Activated naive CD8-positive, alpha-beta T cell treated with anti-CD3 and anti-CD28 coated beads, Interleukin-2, amount 50 U/mL, for 24 hours (primary cell): Measurements from ENCODE around the gene RASGRP2.
"Not testable (repeated sequence)": the region's sequence is repeated elsewhere in the genome, so short reads cannot be mapped to it uniquely, and the experiment has no call there.

Experiments used
- ATAC-seq: fragments of 150-1000 bp; cut with Tn5 transposase; one replicate; pipeline ENCODE4 v1.10.0; 2021
- DNase-seq: peaks from one replicate; pipeline ENCODE4 v3.0.0; 2021
- H3K27ac Mint-ChIP-seq: one replicate; pipeline ENCODE4 v1.8.0; 2021; ENCODE audit warnings: mild to moderate bottlenecking, mixed read lengths
- H3K27me3 Mint-ChIP-seq: one replicate; pipeline ENCODE4 v1.8.0; 2021; ENCODE audit warnings: mixed read lengths
- H3K36me3 Mint-ChIP-seq: one replicate; pipeline ENCODE4 v1.8.0; 2021; ENCODE audit warnings: low read depth, mixed read lengths
- H3K4me1 Mint-ChIP-seq: one replicate; pipeline ENCODE4 v1.8.0; 2021; ENCODE audit warnings: mixed read lengths
- H3K4me3 Mint-ChIP-seq: one replicate; pipeline ENCODE4 v1.8.0; 2021; ENCODE audit warnings: mild to moderate bottlenecking, moderate library complexity, mixed read lengths
- H3K9me3 Mint-ChIP-seq: one replicate; pipeline ENCODE4 v1.8.0; 2021; ENCODE audit warnings: mixed read lengths

RASGRP2 gene

GRCh38 chr11:64716473-64717267 lies 27.3 kb downstream of the RASGRP2 start:
- peaks cover 21% of the 10 kb centered on the region for H3K4me1 Mint-ChIP-seq
- no peak overlapping the region for H3K27ac Mint-ChIP-seq
- ATAC-seq (no peak), DNase-seq (no peak)
- H3K9me3 Mint-ChIP-seq = no peaks in the 10 kb centered on the region
- peaks cover 59% of the 10 kb centered on the region for H3K27me3 Mint-ChIP-seq
- H3K36me3 Mint-ChIP-seq = no peaks in the 10 kb centered on the region
- H3K4me3 Mint-ChIP-seq = no peak overlapping the region

GRCh38 chr11:64715756-64716472 lies 28.0 kb downstream of the RASGRP2 start:
- no peak overlapping the region for H3K27ac Mint-ChIP-seq
- no peak for DNase-seq
- ATAC-seq = no peak
- no peak overlapping the region for H3K4me3 Mint-ChIP-seq
- H3K27me3 Mint-ChIP-seq = peaks cover 59% of the 10 kb centered on the region
- H3K36me3 Mint-ChIP-seq = no peaks in the 10 kb centered on the region
- H3K4me1 Mint-ChIP-seq = peaks cover 26% of the 10 kb centered on the region
- no peaks in the 10 kb centered on the region for H3K9me3 Mint-ChIP-seq

DNA sequence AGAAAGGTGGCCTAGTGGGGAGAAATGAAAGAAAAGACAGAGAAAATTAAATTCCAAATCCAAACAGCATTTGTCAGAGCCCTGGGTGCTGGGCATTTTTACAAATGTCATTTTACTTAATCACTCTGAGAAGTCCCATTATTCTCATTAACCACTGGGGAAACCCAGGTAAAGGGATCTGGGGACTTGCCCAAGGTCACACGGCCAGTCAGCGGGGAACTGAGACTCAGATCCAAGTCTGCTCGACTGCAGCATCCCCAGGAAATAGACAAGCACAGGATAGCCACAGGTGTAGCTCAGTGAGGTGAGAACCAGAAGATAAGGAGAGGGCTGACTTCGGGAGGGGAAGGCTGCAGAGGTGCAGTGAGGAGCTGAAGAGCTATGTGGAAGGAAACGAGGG lies 28.8 kb downstream of the RASGRP2 start:
- Mint-ChIP-seq H3K4me1 (peaks cover 27% of the 10 kb centered on the region), H3K27me3 (peaks cover 62% of the 10 kb centered on the region), H3K9me3 (no peaks in the 10 kb centered on the region), H3K4me3 (no peak overlapping the region), H3K36me3 (no peaks in the 10 kb centered on the region), H3K27ac (no peak overlapping the region)
- DNase-seq (no peak), ATAC-seq (no peak)

DNA sequence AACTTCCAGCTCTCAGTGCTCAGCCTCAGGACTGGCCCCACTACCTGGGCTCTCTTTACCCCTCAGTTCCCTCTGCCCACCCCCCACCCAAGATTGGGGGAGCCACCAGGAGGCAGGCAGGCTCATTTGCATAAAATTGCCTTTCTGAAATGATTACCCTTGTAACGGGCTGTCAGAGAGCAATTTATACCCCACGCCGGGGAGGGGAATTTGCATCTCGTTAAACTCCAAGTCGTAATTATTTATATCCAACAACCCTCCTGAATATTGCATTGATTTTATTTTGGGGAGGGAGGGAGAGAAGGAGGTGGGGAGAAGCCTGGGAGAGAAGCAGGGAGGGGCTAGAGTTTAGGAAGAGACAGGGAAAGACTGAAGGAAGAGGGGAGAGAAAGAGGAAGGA lies 29.3 kb downstream of the RASGRP2 start:
- Mint-ChIP-seq H3K9me3 (no peaks in the 10 kb centered on the region), H3K27ac (no peak overlapping the region), H3K36me3 (no peaks in the 10 kb centered on the region), H3K4me3 (no peak overlapping the region), H3K27me3 (peaks cover 64% of the 10 kb centered on the region), H3K4me1 (peaks cover 27% of the 10 kb centered on the region)
- ATAC-seq = no peak
- no peak for DNase-seq

DNA sequence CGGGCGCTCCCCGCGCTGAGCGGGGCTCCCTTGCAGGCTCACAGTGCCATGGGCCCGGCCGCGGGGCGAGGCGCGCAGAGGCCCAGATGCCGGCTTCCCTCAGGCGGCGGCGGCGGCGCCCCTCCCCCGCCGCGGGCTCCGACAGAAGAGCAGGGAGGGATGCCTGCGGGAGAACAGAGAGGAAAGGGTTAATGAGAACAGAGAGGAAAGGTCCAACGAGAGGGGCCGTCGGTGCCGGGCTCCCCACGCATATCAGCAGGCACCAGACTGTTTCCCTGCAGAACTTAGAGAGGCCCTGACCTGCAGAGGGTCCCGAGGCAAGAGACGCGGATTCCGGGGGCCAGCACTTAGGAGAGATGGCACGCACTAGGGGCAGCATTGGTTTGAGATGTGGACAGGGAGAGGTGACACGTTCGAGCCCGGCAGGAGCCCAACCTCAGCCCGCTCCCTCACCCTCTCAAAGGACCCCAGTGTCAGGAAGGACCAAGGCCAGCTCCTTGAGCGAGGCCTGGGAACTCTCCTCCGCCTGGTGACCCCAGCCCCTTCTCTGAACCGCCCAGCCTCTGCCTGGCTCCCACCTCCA lies 30.1 kb downstream of the RASGRP2 start:
- peaks cover 27% of the 10 kb centered on the region for H3K4me1 Mint-ChIP-seq
- DNase-seq (no peak), ATAC-seq (no peak)
- H3K4me3 Mint-ChIP-seq = no peak overlapping the region
- H3K9me3 Mint-ChIP-seq = no peaks in the 10 kb centered on the region
- no peak overlapping the region for H3K27ac Mint-ChIP-seq
- no peaks in the 10 kb centered on the region for H3K36me3 Mint-ChIP-seq
- peaks cover 65% of the 10 kb centered on the region for H3K27me3 Mint-ChIP-seq

DNA sequence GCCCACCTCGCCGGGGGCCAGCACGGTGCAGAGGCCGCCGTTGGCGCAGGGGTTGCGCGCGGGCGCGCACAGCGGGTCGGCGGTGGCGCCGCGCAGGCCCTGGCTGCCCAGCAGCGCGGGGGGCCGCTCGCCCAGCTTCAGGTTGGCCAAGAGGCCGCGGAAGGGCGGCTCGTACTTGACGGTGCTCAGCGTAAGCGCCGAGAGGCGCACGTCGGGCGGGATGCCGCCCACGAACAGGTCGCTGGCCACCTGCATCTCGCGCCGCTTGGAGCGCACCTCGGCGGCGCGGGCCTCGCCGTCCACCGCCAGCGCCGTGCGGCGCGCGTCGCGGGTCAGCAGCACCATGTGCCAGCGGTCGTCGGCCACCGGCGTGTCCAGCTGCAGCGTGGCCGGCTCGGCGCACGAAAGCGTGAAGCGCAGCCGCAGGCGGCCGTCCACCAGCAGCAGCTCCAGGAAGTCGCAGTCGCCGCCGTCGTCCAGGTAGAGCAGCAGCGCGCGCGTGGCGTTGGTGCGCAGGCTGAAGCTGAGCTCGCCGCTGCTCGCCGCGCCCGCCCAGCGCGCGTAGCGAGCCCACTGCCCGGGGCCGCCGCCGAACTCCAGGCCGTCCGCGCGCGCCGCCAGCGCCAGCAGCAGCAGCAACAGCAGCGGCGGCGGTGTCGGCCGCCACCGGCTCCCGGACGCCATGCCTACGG lies 30.8 kb downstream of the RASGRP2 start:
- ATAC-seq (no peak), DNase-seq (no peak)
- no peaks in the 10 kb centered on the region for H3K36me3 Mint-ChIP-seq
- H3K4me1 Mint-ChIP-seq = peaks cover 24% of the 10 kb centered on the region
- H3K27ac Mint-ChIP-seq = no peak overlapping the region
- H3K9me3 Mint-ChIP-seq = no peaks in the 10 kb centered on the region
- H3K27me3 Mint-ChIP-seq = peaks cover 67% of the 10 kb centered on the region
- no peak overlapping the region for H3K4me3 Mint-ChIP-seq

GRCh38 chr11:64712430-64713015 lies 31.4 kb downstream of the RASGRP2 start:
- H3K27me3 Mint-ChIP-seq = peaks cover 64% of the 10 kb centered on the region
- no peaks in the 10 kb centered on the region for H3K36me3 Mint-ChIP-seq
- H3K9me3 Mint-ChIP-seq = no peaks in the 10 kb centered on the region
- peaks cover 24% of the 10 kb centered on the region for H3K4me1 Mint-ChIP-seq
- no peak overlapping the region for H3K27ac Mint-ChIP-seq
- H3K4me3 Mint-ChIP-seq = no peak overlapping the region
- DNase-seq = no peak
- ATAC-seq = no peak

DNA sequence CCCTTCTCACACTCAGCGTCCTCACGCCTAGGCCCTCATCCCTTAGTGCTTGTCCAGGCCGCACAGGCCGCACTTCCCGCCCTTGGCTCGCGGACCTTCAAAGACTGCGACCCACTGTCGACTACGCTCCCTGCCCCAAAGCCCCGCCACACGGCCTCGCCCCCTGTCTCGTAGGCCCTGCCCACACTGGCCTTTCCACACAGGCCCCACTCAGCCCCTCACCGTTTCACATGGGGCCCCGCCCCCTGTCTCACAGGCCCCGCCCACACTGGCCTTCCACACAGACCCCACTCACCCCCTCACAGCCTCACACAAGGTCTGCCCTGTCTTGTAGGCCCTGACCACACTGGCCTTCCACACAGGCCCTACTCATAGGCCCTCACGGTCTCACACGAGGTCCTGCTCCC lies 32.0 kb downstream of the RASGRP2 start:
- no peaks in the 10 kb centered on the region for H3K9me3 Mint-ChIP-seq
- no peak overlapping the region for H3K4me3 Mint-ChIP-seq
- DNase-seq = no peak
- no peak overlapping the region for H3K27ac Mint-ChIP-seq
- H3K4me1 Mint-ChIP-seq = peaks cover 24% of the 10 kb centered on the region
- H3K36me3 Mint-ChIP-seq = no peaks in the 10 kb centered on the region
- peaks cover 61% of the 10 kb centered on the region for H3K27me3 Mint-ChIP-seq
- ATAC-seq = no peak

DNA sequence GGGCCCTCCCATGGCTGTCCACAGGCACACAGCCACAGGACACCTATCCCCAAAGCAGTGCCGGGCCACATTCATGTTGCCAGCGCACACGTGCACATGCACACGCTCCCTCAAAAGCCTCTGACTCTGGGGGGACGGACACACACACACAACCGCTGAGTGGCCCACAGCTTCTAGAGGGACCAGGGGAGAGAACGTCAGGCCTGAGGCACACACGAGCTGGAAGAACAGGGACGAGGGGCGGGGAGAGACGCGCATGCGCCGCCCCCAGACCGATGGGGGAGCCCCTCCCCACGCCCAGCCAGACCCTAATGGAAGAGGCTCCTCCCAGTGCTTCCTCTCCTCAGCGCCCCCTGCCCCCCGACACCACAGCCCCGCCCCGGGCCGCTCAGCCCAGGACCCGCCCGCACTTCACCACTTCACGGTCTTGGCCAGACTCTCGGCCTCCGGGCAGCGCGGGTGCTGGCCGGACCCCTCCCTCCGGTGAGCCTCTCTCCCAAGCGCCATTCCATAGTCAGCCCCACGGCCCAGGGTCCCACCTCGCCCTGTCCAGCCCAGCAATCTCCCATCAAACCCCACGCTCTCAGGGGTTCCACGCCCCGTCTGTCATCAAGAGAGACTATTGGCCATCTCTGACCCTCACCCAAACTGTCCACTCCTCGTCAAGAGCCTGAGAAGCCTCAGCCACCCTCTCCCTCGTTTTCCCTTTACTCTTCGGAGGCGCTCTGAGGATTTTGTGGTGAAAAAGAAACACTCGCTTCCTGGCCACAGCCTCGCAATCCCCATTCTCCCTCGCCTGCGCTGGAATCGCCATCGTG lies 32.6 kb downstream of the RASGRP2 start:
- no peak for DNase-seq
- H3K27me3 Mint-ChIP-seq = peaks cover 59% of the 10 kb centered on the region
- H3K27ac Mint-ChIP-seq = no peak overlapping the region
- H3K4me3 Mint-ChIP-seq = no peak overlapping the region
- no peak for ATAC-seq
- H3K36me3 Mint-ChIP-seq = no peaks in the 10 kb centered on the region
- no peaks in the 10 kb centered on the region for H3K9me3 Mint-ChIP-seq
- peaks cover 24% of the 10 kb centered on the region for H3K4me1 Mint-ChIP-seq

- Mint-ChIP-seq H3K27ac (no peak overlapping the region), H3K27me3 (peaks cover 55% of the 10 kb centered on the region), H3K4me1 (peaks cover 22% of the 10 kb centered on the region), H3K9me3 (no peaks in the 10 kb centered on the region), H3K36me3 (no peaks in the 10 kb centered on the region), H3K4me3 (no peak overlapping the region)
- DNase-seq (no peak), ATAC-seq (no peak)
Observed at GRCh38 chr11:64710418-64711137, 33.4 kb downstream of the RASGRP2 start.

DNA sequence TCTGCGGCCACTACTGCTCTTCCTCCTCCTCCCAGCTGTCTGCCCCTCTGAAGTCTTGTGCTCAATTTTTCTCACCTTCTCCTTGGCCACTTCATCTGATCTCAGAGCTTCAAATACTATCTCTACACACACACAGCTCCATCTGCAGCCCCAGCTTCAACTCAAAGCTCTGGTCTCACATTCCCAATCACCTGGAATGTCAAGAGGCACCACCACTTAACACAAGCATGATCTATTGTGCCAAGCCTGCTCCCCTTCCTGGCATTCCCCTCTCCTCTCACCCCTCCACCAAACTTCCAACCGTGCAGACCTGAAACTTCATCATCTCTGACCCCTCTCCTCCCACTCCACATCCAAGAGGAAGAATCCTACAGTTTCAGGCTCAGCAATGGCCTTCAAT lies 38.4 kb downstream of the RASGRP2 start:
- no peaks in the 10 kb centered on the region for H3K9me3 Mint-ChIP-seq
- H3K27ac Mint-ChIP-seq = no peak overlapping the region
- DNase-seq = no peak
- H3K27me3 Mint-ChIP-seq = peaks cover 31% of the 10 kb centered on the region
- no peaks in the 10 kb centered on the region for H3K36me3 Mint-ChIP-seq
- no peak for ATAC-seq
- no peaks in the 10 kb centered on the region for H3K4me1 Mint-ChIP-seq
- no peak overlapping the region for H3K4me3 Mint-ChIP-seq

DNA sequence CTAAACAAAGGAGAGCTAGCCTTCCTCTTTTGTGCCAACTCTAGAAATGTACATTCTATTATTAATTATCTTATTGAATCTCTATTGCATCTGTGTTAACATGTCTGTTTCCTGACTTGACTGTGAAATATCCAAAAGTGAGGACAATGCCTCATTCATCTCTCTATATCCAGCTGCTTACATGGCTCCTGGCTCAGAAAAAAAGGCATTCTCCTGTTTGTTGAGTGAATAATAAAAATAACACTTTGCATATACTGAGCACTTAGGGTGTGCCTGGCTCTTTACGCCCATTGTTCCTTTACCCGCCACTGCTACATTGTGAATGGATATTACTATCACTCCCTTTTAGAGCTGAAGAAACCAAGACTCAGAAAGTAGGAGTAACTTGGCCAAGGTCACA lies 40.9 kb downstream of the RASGRP2 start:
- Mint-ChIP-seq H3K36me3 (no peaks in the 10 kb centered on the region), H3K9me3 (no peaks in the 10 kb centered on the region), H3K27me3 (peaks cover 16% of the 10 kb centered on the region), H3K4me3 (no peak overlapping the region), H3K4me1 (no peaks in the 10 kb centered on the region), H3K27ac (no peak overlapping the region)
- DNase-seq (no peak), ATAC-seq (no peak)

GRCh38 chr11:64701956-64702355 lies 42.0 kb downstream of the RASGRP2 start:
- not testable (repeated sequence) for H3K9me3 Mint-ChIP-seq, DNase-seq, ATAC-seq, H3K27ac Mint-ChIP-seq, H3K36me3 Mint-ChIP-seq, H3K4me3 Mint-ChIP-seq, H3K4me1 Mint-ChIP-seq
- peaks cover 15% of the 10 kb centered on the region for H3K27me3 Mint-ChIP-seq
